Stimulated activated CD4-positive, alpha-beta T cell treated with anti-CD3 and anti-CD28 coated beads, Interleukin-12 subunit alpha, Interleukin-12 subunit beta, amount 100 ng/mL, for 4 hours (primary cell): Measurements from ENCODE around the gene CARD11.

ENCODE experiments used
- DNase-seq: peaks from one replicate; pipeline ENCODE4 v3.0.0-alpha.2; 2020

Gene CARD11

DNA sequence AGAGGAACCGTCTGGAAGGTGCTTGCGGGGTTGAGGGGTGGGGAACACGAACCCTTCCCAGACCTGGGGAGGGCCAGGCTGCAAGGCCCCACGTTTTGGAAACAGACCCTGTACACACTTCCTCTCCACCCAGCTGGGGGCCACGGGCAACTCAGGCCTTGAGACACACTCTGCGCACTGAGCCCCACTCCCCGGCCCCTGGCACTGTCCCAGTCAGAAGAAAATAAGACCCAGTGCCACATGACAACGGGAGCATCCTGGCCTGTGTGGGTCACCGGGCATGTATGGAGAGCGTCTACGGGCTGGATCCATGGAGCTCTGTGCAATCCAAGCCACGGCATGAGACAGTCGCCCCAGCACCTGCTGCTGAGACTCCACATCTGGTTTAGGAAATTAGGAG, 63.7 kb downstream of the CARD11 start:
- no peak for DNase-seq

DNA sequence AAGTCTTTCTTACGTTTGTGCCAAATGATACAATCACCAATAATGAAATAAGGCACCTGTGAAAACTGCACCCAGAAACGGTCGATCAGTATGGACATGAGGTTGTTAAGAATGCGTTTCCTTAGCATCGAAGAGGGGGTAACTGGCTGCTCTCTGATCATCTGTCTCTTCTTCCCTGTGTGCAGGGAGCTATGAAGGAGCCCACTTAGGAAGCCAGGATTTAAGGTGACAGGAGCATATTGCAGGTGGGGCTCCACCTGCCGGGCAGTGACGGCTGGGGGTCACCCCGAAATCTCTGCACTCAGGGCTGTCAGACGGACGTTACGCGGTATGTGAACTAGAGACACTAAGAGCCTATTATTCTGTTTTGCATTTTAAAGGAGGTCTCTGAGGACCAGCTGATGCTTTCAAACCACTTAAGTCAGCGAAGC, 64.5 kb downstream of the CARD11 start:
- no peak for DNase-seq

DNA sequence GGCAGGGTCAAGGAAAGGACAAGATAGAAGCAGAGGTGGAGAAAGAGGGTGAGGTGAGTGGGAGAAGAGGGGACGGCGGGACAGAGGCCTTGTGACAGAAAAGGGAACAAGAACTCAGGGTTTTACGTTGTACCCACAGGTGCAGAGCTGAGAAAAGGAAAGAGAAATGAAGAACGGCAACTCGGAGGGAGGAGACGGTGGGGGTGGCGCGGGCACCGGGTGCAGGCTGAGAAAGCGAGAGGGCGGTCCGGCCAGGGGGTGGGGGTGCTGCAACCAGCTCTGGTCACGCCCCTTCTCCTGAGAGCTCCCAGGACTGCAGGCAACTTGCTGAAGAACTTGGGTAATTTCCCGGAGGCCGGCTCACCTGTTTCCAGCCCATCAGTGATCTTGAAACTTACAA, 65.3 kb downstream of the CARD11 start:
- DNase-seq = peak; percentile 88

DNA sequence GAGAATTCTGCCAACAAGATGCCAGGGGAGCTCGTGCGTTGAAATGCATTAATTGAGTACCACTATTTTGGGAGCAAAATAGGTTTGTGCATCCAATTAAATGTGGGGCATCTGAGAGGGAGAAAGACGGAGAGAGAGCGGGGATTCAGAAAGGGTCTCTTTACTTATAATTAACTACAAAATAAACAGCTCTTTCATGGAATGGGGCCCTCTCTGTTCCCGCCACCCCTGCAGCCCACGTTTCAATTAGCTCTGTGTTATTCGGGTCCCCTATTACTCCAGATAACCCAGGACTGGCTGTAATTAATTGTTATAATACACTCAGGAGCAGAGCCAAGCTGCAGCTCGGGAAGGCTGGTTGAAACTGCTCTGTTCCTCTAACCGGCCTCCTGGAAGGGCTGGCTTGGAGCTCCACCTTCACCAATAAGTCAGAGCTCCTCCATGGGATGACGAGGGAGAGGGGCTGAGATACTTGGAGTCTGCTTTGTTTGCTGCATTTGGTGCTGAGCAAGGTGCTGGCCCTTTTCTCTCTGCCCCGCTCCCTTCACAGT, 67.8 kb downstream of the CARD11 start:
- DNase-seq = no peak

DNA sequence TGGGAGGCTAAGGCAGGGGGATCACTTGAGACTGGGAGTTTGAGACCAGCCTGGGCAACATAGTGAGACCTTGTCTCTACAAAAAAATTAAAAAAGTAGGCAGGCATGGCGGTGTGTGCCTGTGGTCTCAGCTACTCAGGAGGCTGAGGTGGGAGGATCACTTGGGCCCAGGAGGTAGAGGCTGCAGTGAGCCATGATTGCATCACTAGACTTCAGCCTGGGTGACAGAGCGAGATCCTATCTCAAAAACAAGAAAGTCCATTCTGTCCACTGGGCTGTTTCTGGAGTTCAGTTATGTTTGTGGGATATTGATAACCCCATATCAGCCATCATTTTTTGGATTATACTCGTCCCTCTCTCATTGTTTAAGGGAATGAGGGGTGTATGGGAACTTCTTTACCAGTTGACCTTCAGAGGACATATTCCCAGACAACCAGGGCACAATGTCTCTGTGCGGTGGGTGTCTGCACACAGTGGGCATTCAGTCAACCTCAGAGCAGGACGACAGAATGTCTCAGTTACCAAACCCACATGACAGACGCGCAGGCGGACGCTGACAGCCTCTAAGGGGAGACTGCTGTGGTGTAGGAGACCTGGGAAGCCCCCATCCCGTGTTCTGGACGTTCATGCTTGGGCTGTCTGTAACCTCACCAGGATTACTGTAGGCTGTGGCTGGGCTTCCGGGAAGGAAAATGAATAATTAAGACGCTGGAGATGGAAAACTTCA, 69.4 kb downstream of the CARD11 start:
- DNase-seq = no peak

DNA sequence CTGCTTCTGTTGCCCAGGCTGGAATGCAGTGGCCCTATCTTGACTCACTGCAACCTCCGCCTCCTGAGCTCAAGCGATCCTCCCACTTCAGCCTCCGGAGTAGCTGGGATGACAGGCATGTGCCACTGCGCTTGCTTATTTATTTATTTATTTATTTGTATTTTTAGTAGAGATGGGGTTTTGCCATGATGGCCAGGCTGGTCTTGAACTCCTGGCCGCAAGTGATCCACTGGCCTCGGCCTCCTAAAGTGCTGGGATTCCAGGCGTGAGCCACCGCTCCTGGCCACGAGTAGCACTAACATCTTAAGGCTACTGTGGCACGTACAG, 70.9 kb downstream of the CARD11 start:
- no peak for DNase-seq

DNA sequence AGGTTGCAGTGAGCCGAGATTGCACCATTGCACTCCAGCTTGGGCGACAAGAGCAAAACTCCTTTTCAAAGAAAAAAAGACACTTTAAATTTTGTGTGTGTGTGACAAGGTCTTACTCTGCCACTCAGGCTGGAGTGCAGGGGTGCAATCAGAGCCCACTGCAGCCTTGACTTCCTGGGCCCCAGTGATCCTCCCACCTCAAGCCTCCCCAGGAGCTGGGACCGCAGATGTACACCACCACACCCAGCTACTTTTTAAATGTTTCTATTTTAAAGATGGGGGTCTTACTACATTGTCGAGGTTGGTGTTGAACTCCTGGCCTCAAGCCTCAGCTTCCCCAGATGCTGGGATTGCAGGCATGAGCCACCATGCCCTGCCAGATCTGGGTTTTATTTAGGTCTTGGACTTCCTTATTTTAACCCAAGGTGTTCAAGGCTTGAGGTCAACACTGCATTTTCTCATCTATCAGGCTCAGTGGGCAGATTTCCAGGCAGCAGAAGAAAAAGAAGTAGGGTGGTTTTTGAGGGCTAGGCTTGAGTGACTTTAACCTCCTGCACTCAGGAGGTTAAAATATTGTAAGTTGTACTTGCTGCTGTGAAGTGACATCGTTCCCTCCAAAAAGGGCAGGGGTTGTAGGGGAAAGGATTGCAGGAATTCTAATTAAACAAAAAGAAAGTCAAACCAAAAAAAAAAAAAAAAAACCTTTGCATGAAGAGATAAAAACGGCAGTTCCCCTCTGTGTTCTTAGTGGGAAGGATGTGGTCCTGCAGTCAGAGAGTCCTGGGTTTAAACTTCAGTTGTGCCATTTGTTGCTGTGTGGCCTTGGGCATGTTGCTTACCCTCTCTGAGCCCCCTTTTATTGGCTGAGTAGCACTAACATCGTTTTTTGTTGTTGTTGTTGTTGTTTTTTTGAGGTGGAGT, 71.5 kb downstream of the CARD11 start:
- no peak for DNase-seq

DNA sequence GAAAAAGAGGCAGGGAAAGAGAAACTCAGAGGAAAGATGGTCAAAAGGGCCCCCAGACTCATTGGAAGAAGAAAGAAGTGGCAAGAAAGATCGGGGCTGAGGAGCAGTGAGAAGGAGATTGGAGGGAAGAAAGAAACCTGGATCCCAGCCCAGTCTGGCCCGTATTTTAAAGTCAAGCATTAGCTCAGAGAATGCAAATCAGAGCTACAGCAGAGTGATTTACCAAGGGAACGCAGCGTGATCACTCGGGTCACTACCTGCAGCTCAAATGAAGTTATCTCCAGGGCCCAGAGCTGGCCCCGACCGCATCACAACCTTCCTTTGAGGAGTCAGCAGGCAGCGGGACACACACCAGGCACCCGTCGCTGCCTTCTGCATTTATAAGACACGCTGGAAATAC, 72.8 kb downstream of the CARD11 start:
- DNase-seq = no peak

DNA sequence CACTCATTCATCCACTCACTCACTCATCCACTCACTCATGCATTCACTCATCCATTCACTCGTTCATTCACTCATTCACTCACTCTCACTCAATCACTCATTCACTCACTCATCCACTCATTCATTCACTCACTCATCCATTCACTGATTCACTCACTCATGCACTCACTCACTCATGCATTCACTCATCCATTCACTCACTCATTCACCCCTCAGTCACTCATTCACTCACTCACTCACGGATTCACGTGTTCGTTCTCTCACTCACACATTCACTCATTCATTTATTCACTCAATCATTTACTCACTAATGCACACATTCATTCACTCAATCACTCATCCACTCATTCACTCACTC, 73.4 kb downstream of the CARD11 start:
- DNase-seq = no peak

DNA sequence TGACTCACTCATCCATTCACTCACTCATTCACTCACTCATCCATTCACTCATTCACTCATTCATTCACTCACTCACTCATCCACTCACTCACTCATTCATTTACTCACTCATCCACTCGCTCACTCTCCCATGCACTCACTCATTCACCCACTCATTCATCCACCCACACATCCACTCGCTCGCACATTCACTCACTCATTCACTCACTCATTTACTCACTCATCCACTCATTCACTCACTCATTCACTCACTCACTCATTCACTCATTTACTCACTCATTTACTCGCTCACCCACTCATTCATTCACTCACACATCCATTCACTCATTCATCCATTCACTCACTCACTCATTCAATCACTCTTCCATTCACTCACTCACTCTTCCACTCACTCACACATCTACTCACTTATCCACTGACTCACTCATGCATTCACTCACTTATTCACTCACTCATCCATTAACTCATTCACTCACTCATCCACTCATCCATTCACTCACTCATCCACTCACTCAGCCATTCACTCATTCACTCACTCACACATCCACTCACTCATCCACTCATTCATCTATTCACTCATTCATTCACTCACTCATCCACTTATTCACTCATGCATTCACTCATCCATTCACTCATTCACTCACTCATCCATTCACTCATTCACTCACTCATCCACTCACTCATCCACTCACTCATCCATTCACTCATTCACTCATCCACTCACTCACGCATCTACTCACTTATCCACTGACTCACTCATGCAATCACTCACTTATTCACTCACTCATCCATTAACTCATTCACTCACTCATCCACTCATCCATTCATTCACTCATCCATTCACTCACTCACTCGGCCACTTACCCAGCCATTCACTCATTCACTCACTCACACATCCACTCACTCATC, 74.0 kb downstream of the CARD11 start:
- DNase-seq = no peak

DNA sequence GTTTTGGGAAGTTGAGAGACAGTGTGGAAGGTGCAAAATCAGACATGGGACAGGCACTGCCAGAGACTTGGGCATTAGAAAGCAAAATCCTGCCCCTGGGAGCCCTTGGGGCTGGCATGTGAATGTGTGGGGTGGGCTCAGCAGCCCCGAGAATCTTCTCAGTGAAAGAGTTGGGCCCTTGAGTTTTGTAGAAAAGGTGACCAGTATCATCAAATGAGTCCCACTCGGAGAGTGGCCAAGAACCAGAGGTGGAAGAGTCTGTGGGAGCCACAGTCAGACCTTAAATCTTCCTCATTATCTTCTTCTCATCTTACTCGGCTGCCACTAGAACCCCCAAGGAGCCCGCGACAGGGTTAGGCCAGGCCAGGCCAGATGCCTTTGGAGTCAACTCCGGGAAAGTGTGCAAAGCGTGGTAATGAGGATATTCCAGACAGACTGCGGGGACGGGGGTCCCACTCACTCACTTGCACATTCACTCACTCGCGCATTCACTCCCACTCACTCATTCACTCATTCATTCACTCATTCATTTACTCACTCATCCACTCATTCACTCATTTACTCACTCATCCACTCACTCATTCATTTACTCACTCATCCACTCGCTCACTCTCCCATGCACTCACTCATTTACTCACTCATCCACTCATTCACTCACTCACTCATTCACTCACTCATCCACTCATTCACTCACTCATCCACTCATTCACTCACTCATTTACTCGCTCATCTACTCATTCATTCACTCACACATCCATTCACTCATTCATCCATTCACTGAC, 74.9 kb downstream of the CARD11 start:
- no peak for DNase-seq

DNA sequence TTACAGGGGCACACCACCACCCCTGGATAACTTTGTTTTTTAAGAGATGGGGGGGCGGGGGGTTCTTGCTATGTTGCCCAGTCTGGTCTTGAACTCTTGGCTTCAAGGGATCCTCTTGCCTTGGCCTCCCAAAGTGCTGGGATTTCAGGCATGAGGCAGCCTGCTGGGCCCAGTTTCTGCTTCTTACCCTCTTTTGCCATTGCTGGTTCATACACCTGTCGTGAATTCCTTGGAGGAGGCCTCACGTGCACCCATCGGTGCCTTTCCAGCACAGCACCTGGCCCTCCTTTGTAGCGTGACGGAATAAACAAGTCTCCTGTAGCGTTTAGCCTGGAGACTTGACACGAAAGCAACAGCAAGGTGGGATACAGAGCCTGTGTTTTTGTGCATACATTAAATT, 75.5 kb downstream of the CARD11 start:
- no peak for DNase-seq

DNA sequence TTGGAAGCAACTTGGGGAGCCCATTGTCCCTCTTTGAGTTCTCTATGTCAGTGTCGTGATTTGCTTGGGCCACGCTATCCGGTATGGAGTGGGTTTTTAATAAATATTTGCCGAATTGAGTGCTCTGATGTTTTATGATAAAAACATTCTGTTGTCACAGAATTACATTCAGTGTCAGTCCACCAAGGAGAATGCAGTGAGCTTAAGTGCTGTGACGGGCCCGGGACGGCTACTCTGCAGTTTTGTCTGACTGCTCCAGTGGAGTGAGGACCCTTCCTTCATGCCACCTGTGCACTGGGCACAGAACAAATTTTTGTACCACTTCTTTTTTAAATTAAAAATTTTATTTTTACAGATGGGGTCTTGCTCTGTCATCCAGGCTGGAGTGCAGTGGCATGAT, 76.0 kb downstream of the CARD11 start:
- DNase-seq = no peak

DNA sequence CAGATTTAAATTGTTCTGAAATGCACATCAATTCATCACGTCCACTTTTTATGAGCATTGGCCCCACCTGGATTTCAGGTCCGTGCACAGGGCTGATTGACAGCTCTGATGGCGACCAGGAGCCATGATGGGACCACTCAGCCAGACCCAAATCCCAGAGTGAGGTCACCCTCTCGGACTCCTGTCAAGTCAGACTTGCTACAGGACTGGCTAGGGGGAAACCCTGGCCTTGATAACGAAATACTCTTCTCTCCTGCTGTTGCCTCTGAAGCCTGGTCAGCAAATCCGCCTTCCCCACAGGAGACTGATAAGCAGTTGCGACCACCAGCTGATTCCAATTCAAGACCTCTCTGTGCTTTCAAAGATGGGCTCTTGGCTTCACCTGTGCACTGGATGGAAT, 76.4 kb downstream of the CARD11 start:
- no peak for DNase-seq

DNA sequence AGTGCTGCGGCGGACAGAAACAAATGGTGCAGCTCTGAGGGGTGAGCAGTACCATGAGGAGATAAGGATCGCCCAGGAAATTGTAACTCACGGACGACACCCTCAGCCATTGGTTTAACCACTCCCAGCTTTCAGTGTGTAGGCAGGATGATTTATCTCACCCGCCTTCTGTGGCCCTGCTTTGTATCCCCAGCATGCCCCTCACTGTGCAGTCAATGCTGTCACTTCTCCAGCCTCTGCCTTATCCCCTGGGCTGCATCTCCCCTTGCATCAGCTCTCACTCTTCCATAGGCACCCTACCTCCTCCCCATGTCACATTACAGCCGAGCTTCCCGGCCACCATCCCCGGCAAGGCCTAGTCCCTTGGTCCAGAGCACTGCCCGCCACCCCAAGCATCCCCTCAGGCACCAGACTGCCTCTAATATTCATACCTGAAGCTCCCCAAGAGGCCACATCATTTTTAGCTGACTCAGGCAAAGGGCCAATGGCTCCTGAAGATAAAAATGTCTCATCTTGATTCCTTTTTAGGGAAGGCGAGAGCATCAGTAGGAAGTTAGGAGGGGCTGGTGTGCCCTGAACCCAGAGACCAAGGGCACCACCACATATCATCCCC, 77.1 kb downstream of the CARD11 start:
- no peak for DNase-seq

DNA sequence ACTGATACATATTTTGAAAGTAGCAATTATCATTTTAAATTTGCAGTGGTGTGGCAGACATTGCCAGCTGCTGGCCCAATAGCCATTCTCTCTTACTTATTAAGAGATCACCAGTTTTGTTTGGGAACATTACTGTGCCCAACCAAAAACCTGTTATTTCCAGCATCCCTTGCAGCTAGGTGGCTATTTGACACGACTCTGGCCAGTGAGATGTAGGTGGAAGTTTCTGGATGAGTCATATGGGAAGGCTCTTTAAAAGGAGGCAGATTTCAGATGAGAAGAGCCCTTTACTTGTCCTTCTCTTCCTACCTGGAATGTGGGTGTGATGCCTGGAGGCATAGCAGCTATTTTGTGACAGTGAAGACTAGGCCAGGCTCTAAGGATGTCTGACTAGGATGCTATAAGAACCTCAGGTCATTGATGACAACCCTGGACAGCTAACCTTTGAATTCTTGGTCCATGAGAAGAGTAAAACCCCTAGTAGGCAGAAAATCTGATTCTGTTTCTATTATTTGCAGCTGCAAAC, 77.9 kb downstream of the CARD11 start:
- DNase-seq = no peak

DNA sequence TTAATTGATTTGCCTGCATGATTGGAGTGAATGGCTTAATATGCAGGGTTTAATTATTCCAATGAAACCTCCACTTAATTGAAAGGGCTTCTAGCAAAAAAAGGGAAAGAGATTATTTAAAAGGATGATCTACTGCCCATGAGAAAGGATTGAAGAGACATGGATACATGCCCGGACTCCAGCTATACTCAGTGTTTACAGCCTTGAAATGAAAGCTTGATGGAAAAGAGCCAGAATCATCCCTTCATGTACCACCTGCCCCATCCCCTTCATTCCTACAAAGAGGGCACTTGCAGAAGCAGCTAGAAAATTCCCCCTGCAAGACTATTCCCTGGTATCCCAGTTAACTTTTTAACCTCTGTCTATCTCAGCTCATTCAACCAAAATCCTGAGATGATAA, 78.4 kb downstream of the CARD11 start:
- no peak for DNase-seq

DNA sequence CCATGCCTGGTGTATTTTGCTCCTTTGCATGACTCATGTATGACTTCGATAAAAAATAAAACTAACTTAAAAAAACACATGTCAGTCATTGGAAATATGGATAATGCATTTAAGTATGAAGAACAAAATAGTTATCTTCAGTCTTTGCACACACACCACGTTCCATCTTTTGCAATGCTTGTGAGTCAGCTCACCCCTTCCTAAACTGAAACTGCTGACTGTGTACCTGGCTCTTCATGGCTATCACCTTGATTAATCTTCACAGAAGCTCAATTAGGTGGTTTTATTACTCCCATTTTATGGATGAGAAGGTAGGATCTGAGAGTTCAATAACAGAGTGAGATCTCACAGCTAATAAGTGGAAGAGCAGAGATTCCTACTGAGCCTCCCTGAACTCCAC, 79.5 kb downstream of the CARD11 start:
- no peak for DNase-seq

DNA sequence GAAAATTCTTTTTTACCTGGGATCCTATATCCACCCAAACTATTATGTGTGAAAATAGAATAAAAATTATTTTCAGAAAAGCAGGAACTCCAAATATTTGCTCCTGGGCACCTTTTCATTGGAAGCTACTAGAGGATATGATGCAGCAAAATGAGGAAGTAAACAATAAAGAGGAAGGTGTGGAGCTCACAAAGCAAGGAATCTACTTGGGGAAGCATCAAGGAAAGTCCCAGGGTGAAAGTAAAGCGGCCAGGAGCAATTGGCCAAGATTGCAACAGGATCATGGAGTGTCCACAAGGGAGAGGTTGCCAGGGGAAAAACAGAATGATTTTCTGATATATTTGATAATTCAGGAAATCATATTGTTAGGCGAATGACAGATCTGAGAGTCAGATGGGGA, 80.8 kb downstream of the CARD11 start:
- no peak for DNase-seq

DNA sequence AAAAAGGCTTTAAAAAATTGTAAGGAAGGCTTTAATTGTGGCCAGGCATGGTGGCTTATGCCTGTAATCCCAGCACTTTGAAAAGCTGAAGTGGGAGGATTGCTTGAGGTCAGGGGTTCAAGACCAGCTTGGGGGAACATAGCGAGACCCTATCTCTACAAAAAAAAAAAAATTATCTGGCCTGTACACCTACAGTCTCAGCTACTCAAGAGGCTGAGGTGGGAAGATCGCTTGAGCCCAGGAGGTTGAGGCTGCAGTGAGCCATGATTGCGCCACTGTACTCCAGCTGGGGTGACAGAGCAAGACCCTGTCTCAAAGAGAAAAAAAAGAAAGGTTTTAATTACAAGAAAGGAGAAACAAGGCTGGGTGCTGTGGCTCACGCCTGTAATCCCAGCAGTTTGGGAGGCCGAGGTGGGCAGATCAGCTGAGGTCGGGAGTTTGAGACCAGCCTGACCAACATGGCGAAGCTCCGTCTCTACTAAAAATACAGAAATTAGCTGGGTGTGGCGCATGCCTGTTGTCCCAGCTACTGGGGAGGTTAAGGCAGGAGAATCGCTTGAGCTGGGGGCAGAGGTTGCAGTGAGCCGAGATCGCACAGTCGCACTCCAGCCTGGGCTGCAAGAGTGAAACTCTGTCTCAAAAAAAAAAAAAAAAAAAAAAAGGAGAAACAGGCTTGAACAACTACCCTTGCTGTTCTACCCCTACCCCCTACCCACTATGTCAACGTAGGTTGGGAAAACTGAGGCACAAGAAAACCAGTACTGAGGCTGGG, 83.7 kb downstream of the CARD11 start:
- DNase-seq = no peak
